ENCODE data around the gene TCN2.
A peak's percentile ranks its signal among the peaks of the same experiment; 100 is the strongest.
"Not testable (repeated sequence)": the region's sequence is repeated elsewhere in the genome, so short reads cannot be mapped to it uniquely, and the experiment has no call there.

The TCN2 gene

GRCh38 chr22:30611197-30611596, 4.2 kb downstream of the TCN2 start:
- no peak for DNase-seq

- DNase-seq, result no peak
Measured at GRCh38 chr22:30612789-30613188, 5.8 kb downstream of the TCN2 start.

GRCh38 chr22:30614268-30614667, 7.3 kb downstream of the TCN2 start:
- DNase-seq, result no peak

GRCh38 chr22:30614879-30615278, 7.9 kb downstream of the TCN2 start:
- DNase-seq, result no peak

GRCh38 chr22:30615543-30615954, 8.6 kb downstream of the TCN2 start:
- DNase-seq, result peak in 1 of 2 donors; percentile 27

GRCh38 chr22:30617819-30618218, 10.8 kb downstream of the TCN2 start:
- no peak for DNase-seq

- DNase-seq, result not testable (repeated sequence)
Measured at GRCh38 chr22:30619909-30620308, 12.9 kb downstream of the TCN2 start.

GRCh38 chr22:30626413-30626812, 19.4 kb downstream of the TCN2 start:
- no peak for DNase-seq

- no peak for DNase-seq
Measured at GRCh38 chr22:30627471-30627870, 20.5 kb downstream of the TCN2 start.

GRCh38 chr22:30628491-30628890, 21.5 kb downstream of the TCN2 start:
- DNase-seq, result no peak

GRCh38 chr22:30631469-30631868, 24.5 kb downstream of the TCN2 start:
- DNase-seq, result not testable (repeated sequence)

GRCh38 chr22:30634471-30635233, 27.7 kb downstream of the TCN2 start:
- peak; percentile 88 to 90 for DNase-seq

- DNase-seq, result peak; percentile 93 to 96
Measured at GRCh38 chr22:30635273-30636225, 28.6 kb downstream of the TCN2 start, which contains the start of gene SLC35E4. Gene SLC35E4 (plus strand): TSS chr22:30635781. CDS start chr22:30636451, 670 bp downstream.

- DNase-seq, result peak in 1 of 2 donors; percentile 9
Measured at GRCh38 chr22:30636226-30637077, 29.5 kb downstream of the TCN2 start.

GRCh38 chr22:30637701-30638114, 30.7 kb downstream of the TCN2 start:
- no peak for DNase-seq

- DNase-seq, result no peak
Measured at GRCh38 chr22:30640361-30640760, 33.4 kb downstream of the TCN2 start.

GRCh38 chr22:30640839-30641430, 34.0 kb downstream of the TCN2 start:
- DNase-seq, result no peak

GRCh38 chr22:30643055-30643875, 36.3 kb downstream of the TCN2 start:
- no peak for DNase-seq

- no peak for DNase-seq
Measured at GRCh38 chr22:30646518-30647160, 39.7 kb downstream of the TCN2 start.

GRCh38 chr22:30647536-30647935, 40.6 kb downstream of the TCN2 start:
- DNase-seq, result no peak

- no peak for DNase-seq
Measured at GRCh38 chr22:30648825-30649224, 41.9 kb downstream of the TCN2 start.

Measured in CD4-positive, alpha-beta T cell treated with Interleukin-4 for 1 hour (primary cell).